Lower leg skin (tissue), 3 donors: Measurements from ENCODE around the gene OR2H2.

Experiments
- CTCF ChIP-seq, 3 donors: fragments of 450-650 bp; IDR thresholded peaks; one replicate each; pipeline ENCODE4 v1.5.1; 2016; ENCODE audit warnings: antibody characterized with exemption in 3 of 3, mild to moderate bottlenecking in 3 of 3, moderate library complexity in 2 of 3
- POLR2A ChIP-seq, 2 donors: fragments of 450-650 bp; IDR thresholded peaks; one replicate each; pipeline ENCODE4 v1.6.1; 2016 to 2017; ENCODE audit warnings: antibody characterized with exemption in 2 of 2, mild to moderate bottlenecking in 1 of 2, moderate library complexity in 1 of 2

- no peak for TF ChIP-seq POLR2A (IDR thresholded peaks at IDR 0.05)
- TF ChIP-seq CTCF (IDR thresholded peaks at IDR 0.05), result no peak
Measured at GRCh38 chr6:29564875-29565274, 20.0 kb upstream of the OR2H2 start.
